SW480 (cell line): Measurements from ENCODE around the gene ATP5F1B.

ENCODE experiments used
- DNase-seq: peaks from one replicate; pipeline ENCODE4 v3.0.0-alpha.2; 2016; ENCODE audit warnings: low spot score

ATP5F1B gene

GRCh38 chr12:56616925-56617324 lies 28.9 kb downstream of the ATP5F1B start:
- DNase-seq = no peak

- DNase-seq = no peak
These were observed 29.5 kb downstream of the ATP5F1B start for GRCh38 chr12:56616244-56616643.

DNA sequence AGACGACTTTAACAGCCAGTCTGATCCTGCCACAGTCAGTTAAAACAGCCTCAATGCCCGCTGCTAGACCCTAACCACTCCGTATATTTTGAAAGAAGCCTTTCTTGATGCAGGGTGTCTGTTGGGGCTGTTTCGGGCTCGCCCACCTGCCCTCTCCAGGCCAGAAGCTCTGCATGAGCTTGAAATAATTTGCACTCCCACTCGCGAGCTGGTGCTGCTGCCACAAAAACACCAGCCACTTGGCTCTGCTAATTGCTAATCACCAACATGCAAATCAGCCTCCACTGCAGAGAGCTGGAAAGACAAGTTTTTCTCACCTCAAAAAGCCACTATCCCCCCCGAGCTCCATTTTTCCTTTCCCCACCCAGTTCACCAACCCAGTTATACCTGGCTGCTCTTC lies 31.2 kb downstream of the ATP5F1B start:
- no peak for DNase-seq

DNA sequence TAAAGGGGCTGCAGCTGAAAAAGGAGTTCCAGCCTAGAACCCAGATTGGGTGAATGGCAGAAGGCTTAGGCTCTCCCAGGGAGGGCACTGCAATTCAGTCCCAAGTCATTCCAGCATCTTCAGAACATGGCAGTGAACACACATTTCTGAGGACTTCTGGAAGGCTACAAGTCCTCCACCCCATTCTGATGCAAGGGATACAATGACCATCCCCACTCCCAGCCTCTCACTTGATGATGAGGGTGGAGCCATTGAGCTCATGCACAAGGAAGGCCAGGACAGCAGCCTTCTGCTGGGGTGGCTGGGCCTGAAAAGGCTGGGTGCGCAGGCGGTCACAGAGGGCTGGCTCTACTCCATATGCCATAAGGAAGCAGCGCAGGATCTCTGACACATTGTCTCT lies 41.4 kb downstream of the ATP5F1B start:
- DNase-seq = no peak

- no peak for DNase-seq
These were observed 43.5 kb downstream of the ATP5F1B start for GRCh38 chr12:56602239-56602638.

GRCh38 chr12:56601503-56601902 lies 44.3 kb downstream of the ATP5F1B start:
- no peak for DNase-seq

GRCh38 chr12:56600753-56601152 lies 45.0 kb downstream of the ATP5F1B start:
- no peak for DNase-seq

- no peak for DNase-seq
These were observed 46.0 kb downstream of the ATP5F1B start for GRCh38 chr12:56599797-56600196.

- DNase-seq = no peak
These were observed 46.7 kb downstream of the ATP5F1B start for GRCh38 chr12:56599041-56599440.

DNA sequence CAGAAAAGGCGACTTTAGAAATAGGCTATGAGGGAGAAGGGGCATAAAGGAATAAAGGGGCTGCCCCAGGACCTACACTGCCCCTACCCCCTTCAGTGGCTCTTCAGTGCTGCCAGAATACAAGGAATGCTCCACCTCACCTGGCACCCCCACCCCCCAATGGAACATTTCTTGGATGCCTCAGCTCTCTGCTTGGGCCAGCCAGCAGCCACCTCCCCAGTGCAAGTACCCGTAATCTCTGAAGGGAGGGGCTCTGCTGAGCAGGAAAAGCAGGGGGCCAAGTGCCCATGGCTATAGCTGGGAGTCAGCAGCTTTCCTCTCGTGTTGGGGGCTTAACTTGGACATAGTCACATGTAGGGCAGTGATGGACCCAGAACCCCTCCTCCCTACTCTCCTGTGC lies 49.0 kb downstream of the ATP5F1B start:
- DNase-seq = no peak

- peak; percentile 76 for DNase-seq
These were observed 51.7 kb downstream of the ATP5F1B start for GRCh38 chr12:56593909-56594621.

DNA sequence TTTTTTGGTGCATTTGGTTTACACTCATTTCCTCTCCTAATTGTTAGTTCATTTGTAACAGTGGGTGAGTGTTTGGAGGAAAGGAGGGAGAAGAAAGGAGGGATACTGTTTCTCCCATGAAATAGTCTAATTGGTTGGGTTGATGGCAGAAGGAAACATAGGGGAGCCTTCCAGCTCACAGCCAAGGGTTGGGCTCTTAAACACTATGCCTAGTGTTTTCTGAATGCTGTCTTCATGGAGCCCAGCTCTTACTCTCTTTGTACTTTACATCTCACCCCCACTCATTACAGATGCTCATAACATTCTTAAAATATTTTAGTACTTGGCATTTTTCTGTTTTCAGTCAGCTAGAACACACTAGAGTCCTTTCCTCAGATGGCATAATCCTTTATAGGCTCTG lies 53.8 kb downstream of the ATP5F1B start:
- DNase-seq = no peak

GRCh38 chr12:56591126-56591525 lies 54.7 kb downstream of the ATP5F1B start:
- DNase-seq = no peak

- DNase-seq = peak; percentile 44
These were observed 55.5 kb downstream of the ATP5F1B start for GRCh38 chr12:56590237-56590830.

DNA sequence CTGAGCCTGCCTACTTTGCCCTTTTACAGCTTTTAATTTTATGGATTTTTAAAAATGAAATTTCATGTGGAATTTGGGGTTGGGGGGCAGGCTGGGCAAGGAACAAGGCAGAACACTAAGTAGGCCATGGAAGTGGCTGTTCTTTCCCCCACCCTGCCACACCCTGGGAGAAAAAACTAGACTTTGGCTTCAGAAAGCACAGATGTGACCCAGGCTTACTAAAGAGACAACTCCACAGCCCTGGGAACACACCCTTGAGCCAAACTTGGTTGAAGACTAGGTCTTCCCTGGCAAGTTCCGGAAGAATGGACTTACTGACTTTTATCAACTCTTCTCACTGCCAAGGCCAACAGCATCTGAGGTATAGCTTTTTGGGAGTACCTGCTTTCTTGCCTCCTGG lies 56.0 kb downstream of the ATP5F1B start:
- DNase-seq = no peak
